Trophoblast cell (in vitro differentiated cells and primary cell): ENCODE measurements around the gene PPFIA2.

Experiments
- DNase-seq, 2 donors: peaks; one replicate each; pipeline ENCODE4 v3.0.0-alpha.2; 2016
- H2AFZ ChIP-seq: 2 replicates; pipeline ENCODE4 v1.6.1; 2013; ENCODE audit warnings: low read length, moderate library complexity, mild to moderate bottlenecking; ENCODE audit not compliant: insufficient read depth, poor library complexity
- H2AK5ac ChIP-seq: 2 replicates; pipeline ENCODE4 v1.6.1; 2013; ENCODE audit warnings: mild to moderate bottlenecking, low read length
- H2BK120ac ChIP-seq: 2 replicates; pipeline ENCODE4 v1.6.1; 2013; ENCODE audit warnings: low read length, mild to moderate bottlenecking, moderate library complexity; ENCODE audit not compliant: insufficient read depth, poor library complexity
- H2BK12ac ChIP-seq: 2 replicates; pipeline ENCODE4 v1.6.1; 2013; ENCODE audit warnings: mild to moderate bottlenecking, low read length, moderate library complexity
- H2BK5ac ChIP-seq: 2 replicates; pipeline ENCODE4 v1.6.1; 2013; ENCODE audit warnings: low read length, low read depth, moderate library complexity, mild to moderate bottlenecking; ENCODE audit not compliant: poor library complexity
- H3K14ac ChIP-seq: 2 replicates; pipeline ENCODE4 v1.6.1; 2013; ENCODE audit warnings: mild to moderate bottlenecking, low read length
- H3K18ac ChIP-seq: 2 replicates; pipeline ENCODE4 v1.6.1; 2013; ENCODE audit warnings: mild to moderate bottlenecking, low read length
- H3K23ac ChIP-seq: 2 replicates; pipeline ENCODE4 v1.6.1; 2013; ENCODE audit warnings: low read length
- H3K27ac ChIP-seq: 2 replicates; pipeline ENCODE4 v1.5.1; 2013; ENCODE audit warnings: low read depth, mild to moderate bottlenecking, inconsistent platforms, low read length, moderate library complexity
- H3K27me3 ChIP-seq: 2 replicates; pipeline ENCODE4 v1.6.1; 2013; ENCODE audit warnings: inconsistent platforms, mild to moderate bottlenecking, low read length, moderate library complexity; ENCODE audit not compliant: insufficient read depth
- H3K36me3 ChIP-seq, 2 experiments: 1 replicate in 1 of 2; 2 replicates in 1 of 2; pipeline ENCODE4 v1.6.1; 2013; ENCODE audit warnings: low read length in 2 of 2, mild to moderate bottlenecking in 2 of 2, moderate library complexity in 1 of 2; ENCODE audit not compliant: insufficient read depth in 2 of 2, control insufficient read depth in 1 of 2
- H3K4ac ChIP-seq: 2 replicates; pipeline ENCODE4 v1.6.1; 2013; ENCODE audit warnings: low read depth, mild to moderate bottlenecking, low read length, moderate library complexity
- H3K4me1 ChIP-seq, 2 experiments: 1 replicate in 1 of 2; 2 replicates in 1 of 2; pipeline ENCODE4 v1.6.1; 2013; ENCODE audit warnings: low read length in 2 of 2, mild to moderate bottlenecking in 2 of 2, moderate library complexity in 1 of 2; ENCODE audit not compliant: insufficient read depth in 2 of 2, control insufficient read depth in 1 of 2
- H3K4me2 ChIP-seq: 2 replicates; pipeline ENCODE4 v1.6.1; 2013; ENCODE audit warnings: inconsistent platforms, mild to moderate bottlenecking, low read length, moderate library complexity
- H3K4me3 ChIP-seq: 2 replicates; pipeline ENCODE4 v1.5.1; 2013; ENCODE audit warnings: mild to moderate bottlenecking, low read depth, low read length, inconsistent platforms
- H3K79me1 ChIP-seq: one replicate; pipeline ENCODE4 v1.6.1; 2013; ENCODE audit warnings: low read length
- H3K79me2 ChIP-seq: 2 replicates; pipeline ENCODE4 v1.6.1; 2013; ENCODE audit warnings: low read length, mild to moderate bottlenecking; ENCODE audit not compliant: control insufficient read depth, insufficient read depth, poor library complexity
- H3K9ac ChIP-seq: 2 replicates; pipeline ENCODE4 v1.6.1; 2013; ENCODE audit warnings: mild to moderate bottlenecking, low read length
- H3K9me3 ChIP-seq: 2 replicates; pipeline ENCODE4 v1.6.1; 2013; ENCODE audit warnings: low read depth, mild to moderate bottlenecking, control low read depth, inconsistent platforms, low read length; ENCODE audit not compliant: insufficient read depth
- H4K12ac ChIP-seq: 2 replicates; pipeline ENCODE4 v1.6.1; 2013; ENCODE audit warnings: low read depth, mild to moderate bottlenecking, low read length, moderate library complexity
- H4K8ac ChIP-seq: 2 replicates; pipeline ENCODE4 v1.6.1; 2013; ENCODE audit warnings: low read depth, mild to moderate bottlenecking, low read length, moderate library complexity
- H4K91ac ChIP-seq: one replicate; pipeline ENCODE4 v1.6.1; 2013; ENCODE audit warnings: low read depth, mild to moderate bottlenecking, low read length, moderate library complexity
- WGBS: extraction: QIAGEN DNeasy Blood & Tissue Kit; methylation state at CpG from one replicate; pipeline ENCODE4 v1.1.7; 2013; ENCODE audit warnings: missing lambda C conversion rate; ENCODE audit not compliant: insufficient read length, insufficient coverage; ENCODE audit errors: extremely low coverage; 5-methylcytosine and 5-hydroxymethylcytosine counted together

The PPFIA2 gene

GRCh38 chr12:81381951-81382350, 377.2 kb downstream of the PPFIA2 start:
- peak in 1 of 2 donors; percentile 12 for DNase-seq
- no peak overlapping the region for H3K23ac ChIP-seq
- no peak overlapping the region for H4K91ac ChIP-seq
- H3K4me1 ChIP-seq: peaks cover 2 to 4% of the 10 kb centered on the region in 2 experiments
- no peak overlapping the region for H2BK120ac ChIP-seq
- no peak overlapping the region for H3K4me2 ChIP-seq
- H4K8ac ChIP-seq: no peak overlapping the region
- H3K4ac ChIP-seq: no peak overlapping the region
- H2BK12ac ChIP-seq: no peak overlapping the region
- H3K9me3 ChIP-seq: no peaks in the 10 kb centered on the region
- H3K79me1 ChIP-seq: peaks cover 2% of the 10 kb centered on the region
- no peaks in the 10 kb centered on the region for H3K36me3 ChIP-seq
- WGBS: no CpG with 5 or more reads among the region's 1 CpG
- H2AK5ac ChIP-seq: no peak overlapping the region
- H3K79me2 ChIP-seq: no peaks in the 10 kb centered on the region
- H3K9ac ChIP-seq: no peak overlapping the region
- no peak overlapping the region for H3K27ac ChIP-seq
- H3K27me3 ChIP-seq: no peaks in the 10 kb centered on the region
- no peak overlapping the region for H4K12ac ChIP-seq
- no peak overlapping the region for H3K4me3 ChIP-seq
- no peak overlapping the region for H3K14ac ChIP-seq
- H2BK5ac ChIP-seq: no peak overlapping the region
- no peak overlapping the region for H2AFZ ChIP-seq
- no peak overlapping the region for H3K18ac ChIP-seq

GRCh38 chr12:81378601-81379285, 380.4 kb downstream of the PPFIA2 start:
- Histone ChIP-seq H4K12ac (no peak overlapping the region), H4K8ac (no peak overlapping the region), H3K79me2 (no peaks in the 10 kb centered on the region), H3K14ac (no peak overlapping the region), H3K23ac (no peak overlapping the region), H2BK12ac (no peak overlapping the region), H2BK120ac (no peak overlapping the region), H4K91ac (no peak overlapping the region), H2BK5ac (no peak overlapping the region), H3K79me1 (peaks cover 2% of the 10 kb centered on the region), H3K4me2 (no peak overlapping the region), H3K9ac (no peak overlapping the region), H2AK5ac (no peak overlapping the region), H3K27me3 (no peaks in the 10 kb centered on the region), H3K9me3 (no peaks in the 10 kb centered on the region), H3K4ac (no peak overlapping the region), H3K36me3 (no peaks in the 10 kb centered on the region), H2AFZ (no peak overlapping the region), H3K27ac (no peak overlapping the region), H3K4me1 (peaks cover 0 to 4% of the 10 kb centered on the region in 2 experiments), H3K4me3 (no peak overlapping the region), H3K18ac (no peak overlapping the region)
- DNase-seq: peak in 1 of 2 donors; percentile 1
- no CpG with 5 or more reads among the region's 4 CpGs for WGBS

- no peak overlapping the region for H3K4me3 ChIP-seq
- H4K91ac ChIP-seq: no peak overlapping the region
- H3K4me2 ChIP-seq: no peak overlapping the region
- no peak overlapping the region for H2BK12ac ChIP-seq
- H3K18ac ChIP-seq: no peak overlapping the region
- no peak overlapping the region for H2AFZ ChIP-seq
- no peak overlapping the region for H3K14ac ChIP-seq
- H3K27me3 ChIP-seq: no peaks in the 10 kb centered on the region
- H3K36me3 ChIP-seq: no peaks in the 10 kb centered on the region
- no peak overlapping the region for H3K4ac ChIP-seq
- H3K9ac ChIP-seq: no peak overlapping the region
- peaks cover 1% of the 10 kb centered on the region for H3K79me1 ChIP-seq
- no peak overlapping the region for H3K27ac ChIP-seq
- H3K23ac ChIP-seq: no peak overlapping the region
- no peak overlapping the region for H2BK120ac ChIP-seq
- H3K9me3 ChIP-seq: no peaks in the 10 kb centered on the region
- no peak overlapping the region for H2BK5ac ChIP-seq
- H3K4me1 ChIP-seq: peaks cover 0 to 4% of the 10 kb centered on the region in 2 experiments
- WGBS: no CpG with 5 or more reads among the region's 4 CpGs
- no peak overlapping the region for H2AK5ac ChIP-seq
- no peak overlapping the region for H4K12ac ChIP-seq
- no peaks in the 10 kb centered on the region for H3K79me2 ChIP-seq
- H4K8ac ChIP-seq: no peak overlapping the region
- DNase-seq: no peak
Measured at GRCh38 chr12:81377771-81378170, 381.4 kb downstream of the PPFIA2 start.

GRCh38 chr12:81375969-81376368, 383.2 kb downstream of the PPFIA2 start:
- Histone ChIP-seq H3K4me2 (no peak overlapping the region), H2AFZ (no peak overlapping the region), H4K8ac (no peak overlapping the region), H3K4ac (no peak overlapping the region), H2BK120ac (no peak overlapping the region), H3K27ac (no peak overlapping the region), H3K18ac (no peak overlapping the region), H3K14ac (no peak overlapping the region), H3K79me1 (no peaks in the 10 kb centered on the region), H2BK12ac (no peak overlapping the region), H3K4me3 (no peak overlapping the region), H3K27me3 (no peaks in the 10 kb centered on the region), H3K9ac (no peak overlapping the region), H3K4me1 (peaks cover 0 to 1% of the 10 kb centered on the region in 2 experiments), H3K23ac (no peak overlapping the region), H3K36me3 (no peaks in the 10 kb centered on the region), H3K79me2 (no peaks in the 10 kb centered on the region), H4K91ac (no peak overlapping the region), H2BK5ac (no peak overlapping the region), H2AK5ac (no peak overlapping the region), H3K9me3 (no peaks in the 10 kb centered on the region), H4K12ac (no peak overlapping the region)
- no CpG with 5 or more reads among the region's 3 CpGs for whole genome bisulfite sequencing
- no peak for DNase-seq
